Neural progenitor cell (in vitro differentiated cells): ENCODE measurements around the gene PTPRA. TPM values are rescaled to one million over a fixed set of nuclear protein-coding genes. Genes with fewer than 3 reads are reported as not detected.

Source experiments
- DNase-seq: peaks from one replicate; pipeline ENCODE4 v3.0.0-alpha.2; 2016; ENCODE audit warnings: low spot score
- H2AFZ ChIP-seq: fragments of 200-600 bp; sonication (generic); replicated peaks from 2 replicates; pipeline ENCODE4 v1.6.1; 2016; ENCODE audit warnings: antibody characterized with exemption
- H3F3A ChIP-seq: fragments of 200-600 bp; sonication (generic); 2 replicates; pipeline ENCODE4 v1.6.1; 2016; ENCODE audit warnings: antibody characterized with exemption, low read depth
- H3K27ac ChIP-seq: fragments of 200-600 bp; sonication (generic); 2 replicates; pipeline ENCODE4 v1.5.1; 2016; ENCODE audit warnings: mild to moderate bottlenecking
- H3K27me3 ChIP-seq: fragments of 200-600 bp; sonication (generic); 2 replicates; pipeline ENCODE4 v1.6.1; 2016; ENCODE audit warnings: mild to moderate bottlenecking, moderate library complexity
- H3K36me3 ChIP-seq: fragments of 200-600 bp; sonication (generic); 2 replicates; pipeline ENCODE4 v1.5.1; 2016
- H3K4me1 ChIP-seq: fragments of 200-600 bp; sonication (generic); 2 replicates; pipeline ENCODE4 v1.6.1; 2016; ENCODE audit warnings: mixed run types
- H3K4me2 ChIP-seq: fragments of 200-600 bp; sonication (generic); 2 replicates; pipeline ENCODE4 v1.6.1; 2016
- H3K4me3 ChIP-seq: fragments of 200-600 bp; sonication (generic); 2 replicates; pipeline ENCODE4 v1.5.1; 2016
- H3K79me2 ChIP-seq: fragments of 200-600 bp; sonication (generic); 2 replicates; pipeline ENCODE4 v1.6.1; 2016; ENCODE audit warnings: low read depth
- H3K9ac ChIP-seq: fragments of 200-600 bp; sonication (generic); 2 replicates; pipeline ENCODE4 v1.6.1; 2016
- H3K9me3 ChIP-seq: fragments of 200-600 bp; sonication (generic); 2 replicates; pipeline ENCODE4 v1.5.1; 2016; ENCODE audit warnings: low read depth
- H4K20me1 ChIP-seq: fragments of 200-600 bp; sonication (generic); 2 replicates; pipeline ENCODE4 v1.6.1; 2016; ENCODE audit warnings: low read depth
- H3K27ac Mint-ChIP-seq: 3 replicates; pipeline ENCODE4 v1.8.0; 2021; ENCODE audit warnings: mixed read lengths
- H3K27me3 Mint-ChIP-seq: 2 replicates; pipeline ENCODE4 v1.8.0; 2022; ENCODE audit warnings: low read depth, mild to moderate bottlenecking, inconsistent platforms, moderate library complexity, mixed read lengths; ENCODE audit not compliant: insufficient read depth
- H3K36me3 Mint-ChIP-seq: 3 replicates; pipeline ENCODE4 v1.8.0; 2021; ENCODE audit warnings: mixed read lengths
- H3K4me1 Mint-ChIP-seq: 3 replicates; pipeline ENCODE4 v1.8.0; 2021; ENCODE audit warnings: mixed read lengths
- H3K4me3 Mint-ChIP-seq: 3 replicates; pipeline ENCODE4 v1.8.0; 2021; ENCODE audit warnings: mild to moderate bottlenecking, moderate library complexity, mixed read lengths
- H3K9me3 Mint-ChIP-seq: 3 replicates; pipeline ENCODE4 v1.8.0; 2020; ENCODE audit warnings: mixed read lengths
- CTCF ChIP-seq: fragments of 200-600 bp; sonication (generic); IDR thresholded peaks from 2 replicates; pipeline ENCODE4 v1.5.1; 2017; ENCODE audit warnings: antibody characterized with exemption, mild to moderate bottlenecking
- EZH2 ChIP-seq: fragments of 200-600 bp; sonication (generic); IDR thresholded peaks from 2 replicates; pipeline ENCODE4 v1.6.1; 2017; ENCODE audit warnings: antibody characterized with exemption, mild to moderate bottlenecking, moderate library complexity
- EZH2phosphoT487 ChIP-seq: fragments of 200-600 bp; sonication (generic); IDR thresholded peaks from 2 replicates; pipeline ENCODE4 v1.6.1; 2017; ENCODE audit warnings: antibody characterized with exemption
- total RNA-seq: library from RNA; depleted of rRNA; stranded (reverse); fragments of >200 nt; gene quantifications from 2 replicates; pipeline ENCODE4 v1.2.3, GENCODE V29; 2015; ENCODE audit warnings: low replicate concordance

PTPRA gene
- total RNA-seq, 1 donor from 2014 or later: 77.7 TPM

- peaks cover 6% of the 10 kb centered on the region for H3K27me3 Mint-ChIP-seq
- Histone ChIP-seq H3F3A (no peaks in the 10 kb centered on the region), H3K9me3 (no peaks in the 10 kb centered on the region), H3K36me3 (no peaks in the 10 kb centered on the region), H2AFZ (peak within 1 kb of the TSS; percentile 98), H3K4me2 (peak within 1 kb of the TSS; percentile 88), H3K79me2 (peaks cover 6% of the 10 kb centered on the region), H3K27me3 (no peaks in the 10 kb centered on the region), H4K20me1 (no peaks in the 10 kb centered on the region), H3K9ac (peak within 1 kb of the TSS; percentile 59), H3K4me3 (peak within 1 kb of the TSS; percentile 78), H3K4me1 (peaks cover 6% of the 10 kb centered on the region), H3K27ac (no peak within 1 kb of the TSS)
- H3K27ac Mint-ChIP-seq: peak within 1 kb of the TSS; percentile 5
- TF ChIP-seq CTCF (no peak), EZH2 (peak; percentile 53), EZH2phosphoT487 (peak; percentile 55)
- peak within 1 kb of the TSS; percentile 90 for H3K4me3 Mint-ChIP-seq
- H3K9me3 Mint-ChIP-seq: no peaks in the 10 kb centered on the region
- peak; percentile 89 for DNase-seq
- H3K4me1 Mint-ChIP-seq: peaks cover 13% of the 10 kb centered on the region
- H3K36me3 Mint-ChIP-seq: peaks cover 16% of the 10 kb centered on the region
Observed at GRCh38 chr20:2840138-2840966, 32.9 kb upstream of the PTPRA start, which contains the start of the genes PCED1A and VPS16. TSS of gene PCED1A (minus strand) at chr20:2840655. CDS start at chr20:2839912, 743 bp downstream. TSS of gene VPS16 (plus strand) at chr20:2840745. CDS start at chr20:2840775, 30 bp downstream.

GRCh38 chr20:2840967-2841531 lies 32.2 kb upstream of the PTPRA start:
- Histone ChIP-seq H3K36me3 (no peaks in the 10 kb centered on the region), H3K27me3 (no peaks in the 10 kb centered on the region), H3K79me2 (peaks cover 6% of the 10 kb centered on the region), H2AFZ (peak overlapping the region; percentile 98), H3K4me2 (peak overlapping the region; percentile 88), H3K9me3 (no peaks in the 10 kb centered on the region), H3F3A (no peaks in the 10 kb centered on the region), H3K27ac (no peak overlapping the region), H3K4me1 (peaks cover 6% of the 10 kb centered on the region), H3K4me3 (peak overlapping the region; percentile 78), H3K9ac (peak overlapping the region; percentile 59), H4K20me1 (no peaks in the 10 kb centered on the region)
- no peak overlapping the region for H3K27ac Mint-ChIP-seq
- peaks cover 6% of the 10 kb centered on the region for H3K27me3 Mint-ChIP-seq
- peak; percentile 55 for DNase-seq
- H3K4me3 Mint-ChIP-seq: peak overlapping the region; percentile 90
- no peaks in the 10 kb centered on the region for H3K9me3 Mint-ChIP-seq
- H3K4me1 Mint-ChIP-seq: peaks cover 13% of the 10 kb centered on the region
- H3K36me3 Mint-ChIP-seq: peaks cover 15% of the 10 kb centered on the region
- TF ChIP-seq EZH2: no peak
- peak; percentile 16 for TF ChIP-seq EZH2phosphoT487

- H3K9me3 ChIP-seq: no peaks in the 10 kb centered on the region
- no peaks in the 10 kb centered on the region for H3K79me2 ChIP-seq
- no peak overlapping the region for H3K4me3 ChIP-seq
- peaks cover 6% of the 10 kb centered on the region for H3K4me1 ChIP-seq
- H3F3A ChIP-seq: no peaks in the 10 kb centered on the region
- H3K27me3 ChIP-seq: no peaks in the 10 kb centered on the region
- peaks cover 4% of the 10 kb centered on the region for H3K4me1 Mint-ChIP-seq
- no peaks in the 10 kb centered on the region for H3K27me3 Mint-ChIP-seq
- no peaks in the 10 kb centered on the region for H4K20me1 ChIP-seq
- H3K27ac Mint-ChIP-seq: no peak overlapping the region
- DNase-seq: no peak
- H3K36me3 Mint-ChIP-seq: peaks cover 2% of the 10 kb centered on the region
- H3K9me3 Mint-ChIP-seq: no peaks in the 10 kb centered on the region
- no peak overlapping the region for H2AFZ ChIP-seq
- no peaks in the 10 kb centered on the region for H3K36me3 ChIP-seq
- TF ChIP-seq EZH2phosphoT487 (no peak), EZH2 (no peak), CTCF (no peak)
- no peak overlapping the region for H3K9ac ChIP-seq
- H3K4me2 ChIP-seq: no peak overlapping the region
- no peak overlapping the region for H3K4me3 Mint-ChIP-seq
- H3K27ac ChIP-seq: no peak overlapping the region
Observed at GRCh38 chr20:2845607-2846006, 27.7 kb upstream of the PTPRA start.
